ENCODE results near the gene JAK3.

DNA sequence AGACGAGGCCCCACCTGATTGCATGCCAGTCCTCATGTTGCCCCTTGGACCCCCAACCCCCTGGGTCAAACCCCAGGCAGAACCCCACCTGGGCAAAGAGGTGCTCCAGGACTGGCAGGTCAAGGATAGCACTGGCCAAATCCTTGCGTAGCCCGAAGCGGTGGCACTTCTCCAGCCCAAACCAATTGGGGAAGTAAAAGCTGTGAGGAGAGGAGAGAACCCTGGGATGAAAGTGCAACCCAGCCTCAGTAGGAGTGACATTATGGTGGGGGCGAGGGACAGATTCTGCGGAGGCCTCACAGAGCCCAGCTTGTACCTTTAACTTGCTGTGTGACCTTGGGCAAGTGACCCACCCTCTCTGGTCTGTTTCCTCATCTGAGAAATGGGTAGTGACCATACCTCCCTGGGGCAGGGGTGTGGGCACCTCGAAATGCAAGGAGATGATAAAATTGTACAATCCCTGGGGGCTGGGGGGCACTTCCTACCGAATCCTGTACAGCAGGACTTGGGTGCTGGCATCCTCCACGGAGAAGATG, 4.4 kb downstream of the JAK3 start:
- TF ChIP-seq, protein P1, sequence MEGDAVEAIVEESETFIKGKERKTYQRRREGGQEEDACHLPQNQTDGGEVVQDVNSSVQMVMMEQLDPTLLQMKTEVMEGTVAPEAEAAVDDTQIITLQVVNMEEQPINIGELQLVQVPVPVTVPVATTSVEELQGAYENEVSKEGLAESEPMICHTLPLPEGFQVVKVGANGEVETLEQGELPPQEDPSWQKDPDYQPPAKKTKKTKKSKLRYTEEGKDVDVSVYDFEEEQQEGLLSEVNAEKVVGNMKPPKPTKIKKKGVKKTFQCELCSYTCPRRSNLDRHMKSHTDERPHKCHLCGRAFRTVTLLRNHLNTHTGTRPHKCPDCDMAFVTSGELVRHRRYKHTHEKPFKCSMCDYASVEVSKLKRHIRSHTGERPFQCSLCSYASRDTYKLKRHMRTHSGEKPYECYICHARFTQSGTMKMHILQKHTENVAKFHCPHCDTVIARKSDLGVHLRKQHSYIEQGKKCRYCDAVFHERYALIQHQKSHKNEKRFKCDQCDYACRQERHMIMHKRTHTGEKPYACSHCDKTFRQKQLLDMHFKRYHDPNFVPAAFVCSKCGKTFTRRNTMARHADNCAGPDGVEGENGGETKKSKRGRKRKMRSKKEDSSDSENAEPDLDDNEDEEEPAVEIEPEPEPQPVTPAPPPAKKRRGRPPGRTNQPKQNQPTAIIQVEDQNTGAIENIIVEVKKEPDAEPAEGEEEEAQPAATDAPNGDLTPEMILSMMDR (IDR thresholded peaks at IDR 0.05) = no peak
- TF ChIP-seq EP300 (IDR thresholded peaks at IDR 0.05) = no peak
- TF ChIP-seq POLR2A (IDR thresholded peaks at IDR 0.05) = no peak

Measured in tibial nerve (tissue), 4 donors.